Caco-2 (cell line): ENCODE data around the gene CNOT6. TPM values are rescaled to one million over a fixed set of nuclear protein-coding genes. Genes with fewer than 3 reads are reported as not detected.

Experiments used
- BruUV-seq: library from RNA; stranded (reverse); fragments of 400-500 nt; replicated peaks from 2 replicates; lab custom pipeline; 2021; lab: Mats Ljungman, UMichigan
- CTCF ChIA-PET: fragments of 300-600 bp; sonication (Branson Sonifier 250); formaldehyde crosslinking; loops from one replicate; lab custom pipeline; 2022; ENCODE audit warnings: antibody characterized with exemption; lab: Charles Lee
- POLR2A ChIA-PET: fragments of 300-600 bp; sonication (Branson Sonifier 250); formaldehyde crosslinking; loops from one replicate; lab custom pipeline; 2022; ENCODE audit warnings: antibody characterized with exemption; lab: Charles Lee
- DNase-seq, 2 experiments: peaks; one replicate each; pipeline versions ENCODE4 v3.0.0 to v3.0.0-alpha.2; 2020 to 2022
- H3K27me3 ChIP-seq: replicated peaks from 2 replicates; pipeline ENCODE4 v1.6.0; 2011; ENCODE audit warnings: low read length; ENCODE audit not compliant: control insufficient read depth, insufficient read depth
- H3K36me3 ChIP-seq: 2 replicates; pipeline ENCODE4 v1.5.1; 2011; ENCODE audit warnings: low read length; ENCODE audit not compliant: control insufficient read depth, insufficient read depth
- H3K4me1 ChIP-seq: fragments of 250-450 bp; sonication (Bioruptor Pico); 2 replicates; pipeline ENCODE4 v1.5.1; 2020; ENCODE audit warnings: mild to moderate bottlenecking
- H3K4me3 ChIP-seq: 2 replicates; pipeline ENCODE4 v1.5.1; 2011; ENCODE audit warnings: low read depth, mild to moderate bottlenecking, control low read depth, low read length
- H3K9me3 ChIP-seq: fragments of 250-450 bp; sonication (Bioruptor Pico); 2 replicates; pipeline ENCODE4 v1.5.1; 2020; ENCODE audit warnings: mild to moderate bottlenecking, moderate library complexity
- H3K27ac Mint-ChIP-seq: one replicate; pipeline ENCODE4 v1.8.0; 2022; ENCODE audit warnings: mixed read lengths; ENCODE audit not compliant: unreplicated experiment
- H3K27me3 Mint-ChIP-seq: one replicate; pipeline ENCODE4 v1.8.0; 2022; ENCODE audit warnings: mixed read lengths; ENCODE audit not compliant: insufficient read depth, unreplicated experiment
- H3K36me3 Mint-ChIP-seq: one replicate; pipeline ENCODE4 v1.8.0; 2022; ENCODE audit warnings: mild to moderate bottlenecking, mixed read lengths; ENCODE audit not compliant: insufficient read depth, unreplicated experiment
- H3K4me1 Mint-ChIP-seq: one replicate; pipeline ENCODE4 v1.8.0; 2022; ENCODE audit warnings: low read depth, mixed read lengths; ENCODE audit not compliant: unreplicated experiment
- H3K4me3 Mint-ChIP-seq: one replicate; pipeline ENCODE4 v1.8.0; 2022; ENCODE audit warnings: mild to moderate bottlenecking, moderate library complexity, mixed read lengths; ENCODE audit not compliant: unreplicated experiment
- H3K9me3 Mint-ChIP-seq: one replicate; pipeline ENCODE4 v1.8.0; 2022; ENCODE audit warnings: mixed read lengths; ENCODE audit not compliant: unreplicated experiment
- intact Hi-C: fragments of 100-400 bp; cut with micrococcal nuclease; formaldehyde crosslinking; loops from one replicate; pipeline ENCODE4 v1.10.0; 2022; ENCODE audit not compliant: unreplicated experiment
- total RNA-seq: library from RNA; stranded (reverse); gene quantifications from 2 replicates; pipeline ENCODE4 v1.2.3, GENCODE V29; 2022
- TF ChIP-seq, protein P1 (sequence below), 2 experiments: fragments of 200-600 bp in 1 of 2; IDR thresholded peaks; 1 replicate in 1 of 2; 2 replicates in 1 of 2; pipeline versions ENCODE4 v1.5.1 to v1.8.0; 2011 to 2022; ENCODE audit warnings: antibody characterized with exemption in 1 of 2, control low read depth in 1 of 2, inconsistent platforms in 1 of 2, low read depth in 1 of 2, low read length in 1 of 2, mild to moderate bottlenecking in 1 of 2, moderate library complexity in 1 of 2; ENCODE audit not compliant: insufficient read depth in 1 of 2, severe bottlenecking in 1 of 2, unreplicated experiment in 1 of 2

The CNOT6 gene
- total RNA-seq, 1 experiment from 2014 or later: 46.3 TPM

DNA sequence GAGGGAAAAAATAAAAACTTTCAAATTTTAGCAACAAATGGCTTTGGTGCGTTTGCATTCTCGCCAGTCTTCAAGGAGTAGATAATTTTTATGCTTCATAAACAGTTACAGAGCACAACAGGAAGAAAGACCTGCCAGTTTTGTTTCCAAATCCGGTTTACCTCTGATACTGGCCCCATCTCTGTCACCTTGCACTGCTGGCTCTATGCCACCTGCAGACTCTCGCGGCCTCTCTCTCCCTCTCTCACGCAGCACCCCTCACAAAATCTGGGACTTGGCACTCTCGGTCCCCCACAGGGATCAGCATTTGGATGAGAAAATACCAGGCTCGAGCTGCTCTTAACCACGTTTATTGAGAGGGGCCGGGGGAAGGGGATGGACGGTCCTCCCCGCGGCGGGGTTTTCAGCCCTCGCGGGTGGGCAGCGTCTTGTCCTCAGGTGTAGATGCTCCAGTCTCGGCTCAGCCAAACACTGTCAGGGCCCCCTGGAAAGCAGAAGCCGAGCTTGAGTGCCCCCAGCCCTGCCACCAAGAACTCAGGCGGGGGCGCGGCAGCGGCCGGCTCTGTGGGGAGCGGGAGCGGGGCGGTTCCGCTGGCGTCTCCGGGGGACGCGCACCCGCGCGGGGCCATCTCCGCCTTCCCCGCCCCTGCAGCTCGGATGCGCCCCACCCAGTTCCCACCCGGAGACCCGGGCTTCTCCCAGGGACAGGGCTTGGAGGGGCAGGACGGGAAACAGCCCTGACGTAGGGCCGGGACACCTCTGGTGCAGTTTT lies 95.8 kb downstream of the CNOT6 start:
- Histone ChIP-seq H3K4me3 (no peak overlapping the region), H3K36me3 (no peaks in the 10 kb centered on the region), H3K4me1 (no peaks in the 10 kb centered on the region), H3K9me3 (no peaks in the 10 kb centered on the region), H3K27me3 (no peaks in the 10 kb centered on the region; the same call in 1 of the 2 replicates)
- intact Hi-C loops: no loop called here
- H3K4me3 Mint-ChIP-seq: no peak overlapping the region
- H3K9me3 Mint-ChIP-seq: no peaks in the 10 kb centered on the region
- BruUV-seq: no TSS peak
- H3K36me3 Mint-ChIP-seq: no peaks in the 10 kb centered on the region
- ChIA-PET POLR2A (no interaction called here), CTCF (no interaction called here)
- no peaks in the 10 kb centered on the region for H3K4me1 Mint-ChIP-seq
- peaks cover 5% of the 10 kb centered on the region for H3K27me3 Mint-ChIP-seq
- H3K27ac Mint-ChIP-seq: no peak overlapping the region
- TF ChIP-seq, protein P1, sequence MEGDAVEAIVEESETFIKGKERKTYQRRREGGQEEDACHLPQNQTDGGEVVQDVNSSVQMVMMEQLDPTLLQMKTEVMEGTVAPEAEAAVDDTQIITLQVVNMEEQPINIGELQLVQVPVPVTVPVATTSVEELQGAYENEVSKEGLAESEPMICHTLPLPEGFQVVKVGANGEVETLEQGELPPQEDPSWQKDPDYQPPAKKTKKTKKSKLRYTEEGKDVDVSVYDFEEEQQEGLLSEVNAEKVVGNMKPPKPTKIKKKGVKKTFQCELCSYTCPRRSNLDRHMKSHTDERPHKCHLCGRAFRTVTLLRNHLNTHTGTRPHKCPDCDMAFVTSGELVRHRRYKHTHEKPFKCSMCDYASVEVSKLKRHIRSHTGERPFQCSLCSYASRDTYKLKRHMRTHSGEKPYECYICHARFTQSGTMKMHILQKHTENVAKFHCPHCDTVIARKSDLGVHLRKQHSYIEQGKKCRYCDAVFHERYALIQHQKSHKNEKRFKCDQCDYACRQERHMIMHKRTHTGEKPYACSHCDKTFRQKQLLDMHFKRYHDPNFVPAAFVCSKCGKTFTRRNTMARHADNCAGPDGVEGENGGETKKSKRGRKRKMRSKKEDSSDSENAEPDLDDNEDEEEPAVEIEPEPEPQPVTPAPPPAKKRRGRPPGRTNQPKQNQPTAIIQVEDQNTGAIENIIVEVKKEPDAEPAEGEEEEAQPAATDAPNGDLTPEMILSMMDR (IDR thresholded peaks at IDR 0.05; ENCODE audit: insufficient read depth in 1 of 2, low read depth in 1 of 2, low read length in 1 of 2, severe bottlenecking in 1 of 2, unreplicated experiment in 1 of 2): no peak
- DNase-seq: no peak

DNA sequence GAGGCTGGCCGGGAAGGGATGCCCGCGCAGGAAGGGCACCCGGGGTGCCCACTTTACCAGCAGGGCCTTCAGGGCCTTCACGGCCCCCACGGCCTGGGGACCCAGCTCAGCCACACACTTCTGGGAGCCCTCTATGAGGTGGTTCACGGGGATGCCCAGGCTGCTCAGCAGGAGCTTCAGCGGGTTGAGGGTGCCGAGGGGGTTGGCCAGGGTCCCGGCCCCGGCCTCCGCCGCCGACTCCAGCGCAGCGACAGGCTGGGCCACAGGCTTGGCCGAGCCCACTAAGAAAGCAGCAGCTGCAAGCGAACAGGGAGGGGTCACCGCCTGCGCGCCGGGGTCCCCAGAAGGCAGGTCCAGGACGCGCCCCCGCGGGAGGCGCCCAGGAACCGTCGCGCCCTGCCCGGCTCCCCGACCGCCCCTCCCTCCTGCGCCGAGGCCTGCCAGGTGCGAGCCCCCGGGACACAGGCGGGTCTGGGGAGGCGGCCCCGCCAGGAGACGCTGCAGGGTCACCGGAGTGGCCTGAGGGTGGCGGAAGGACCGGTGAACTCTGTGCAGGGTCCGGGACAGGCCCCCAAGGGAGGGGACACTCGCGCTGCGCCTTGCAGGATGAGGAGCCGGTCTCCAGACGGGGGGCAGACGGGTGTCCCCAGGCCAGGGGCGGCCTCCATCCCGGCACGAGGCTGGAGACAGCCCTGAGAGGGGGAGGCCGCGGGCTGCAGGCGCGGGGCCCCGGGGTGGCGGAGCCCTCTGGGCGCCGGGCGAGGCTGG lies 96.5 kb downstream of the CNOT6 start:
- TF ChIP-seq, protein P1 (IDR thresholded peaks at IDR 0.05; ENCODE audit: insufficient read depth in 1 of 2, low read depth in 1 of 2, low read length in 1 of 2, severe bottlenecking in 1 of 2, unreplicated experiment in 1 of 2): no peak
- Histone ChIP-seq H3K27me3 (no peaks in the 10 kb centered on the region; the same call in 1 of the 2 replicates), H3K4me1 (no peaks in the 10 kb centered on the region), H3K4me3 (no peak overlapping the region), H3K36me3 (no peaks in the 10 kb centered on the region), H3K9me3 (no peaks in the 10 kb centered on the region)
- Mint-ChIP-seq H3K36me3 (no peaks in the 10 kb centered on the region), H3K27me3 (peaks cover 5% of the 10 kb centered on the region), H3K4me1 (no peaks in the 10 kb centered on the region), H3K9me3 (no peaks in the 10 kb centered on the region), H3K4me3 (no peak overlapping the region), H3K27ac (no peak overlapping the region)
- ChIA-PET POLR2A (no interaction called here), CTCF (no interaction called here)
- BruUV-seq: no TSS peak
- intact Hi-C loops: no loop called here
- DNase-seq: no peak

DNA sequence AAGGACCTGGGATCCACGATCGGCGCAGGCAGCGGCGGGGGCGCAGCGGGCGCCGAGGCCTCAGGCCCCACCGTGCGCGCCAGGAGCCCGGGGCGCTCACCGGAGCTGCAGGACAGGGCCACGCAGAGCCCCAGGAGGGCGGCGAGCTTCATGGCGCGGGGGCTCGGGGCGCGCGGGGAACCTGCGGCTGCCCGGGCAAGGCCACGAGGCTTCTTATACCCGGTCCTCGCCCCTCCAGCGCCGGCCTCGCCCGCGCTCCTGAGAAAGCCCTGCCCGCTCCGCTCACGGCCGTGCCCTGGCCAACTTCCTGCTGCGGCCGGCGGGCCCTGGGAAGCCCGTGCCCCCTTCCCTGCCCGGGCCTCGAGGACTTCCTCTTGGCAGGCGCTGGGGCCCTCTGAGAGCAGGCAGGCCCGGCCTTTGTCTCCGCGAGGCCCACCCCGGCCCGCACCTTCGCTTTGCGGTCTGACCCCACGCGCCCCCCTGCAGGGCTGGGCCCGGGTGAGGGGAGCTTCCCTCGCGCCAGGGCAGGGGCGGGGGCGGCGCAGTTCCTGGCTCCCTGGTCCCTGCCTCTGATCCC lies 97.2 kb downstream of the CNOT6 start, which contains the start of gene SCGB3A1:
Gene SCGB3A1, minus strand, starts transcription at position 189 of the 577 bp plus-strand sequence. Its CDS starts 37 bp downstream, at position 152.
- Mint-ChIP-seq H3K4me3 (no peak within 1 kb of the TSS), H3K9me3 (no peaks in the 10 kb centered on the region), H3K4me1 (no peaks in the 10 kb centered on the region), H3K27ac (no peak within 1 kb of the TSS), H3K36me3 (no peaks in the 10 kb centered on the region), H3K27me3 (peaks cover 5% of the 10 kb centered on the region)
- intact Hi-C loops: no loop called here
- ChIA-PET POLR2A (no interaction called here), CTCF (no interaction called here)
- Histone ChIP-seq H3K36me3 (no peaks in the 10 kb centered on the region), H3K4me3 (no peak within 1 kb of the TSS), H3K4me1 (no peaks in the 10 kb centered on the region), H3K27me3 (no peaks in the 10 kb centered on the region; the same call in 1 of the 2 replicates), H3K9me3 (no peaks in the 10 kb centered on the region)
- DNase-seq: no peak
- TF ChIP-seq, protein P1 (IDR thresholded peaks at IDR 0.05; ENCODE audit: insufficient read depth in 1 of 2, low read depth in 1 of 2, low read length in 1 of 2, severe bottlenecking in 1 of 2, unreplicated experiment in 1 of 2): no peak
- no TSS peak for BruUV-seq
